ENCODE measurements around the gene SVOPL. TPM values are rescaled to one million over a fixed set of nuclear protein-coding genes. Genes with fewer than 3 reads are reported as not detected.
A peak's percentile ranks its signal among the peaks of the same experiment; 100 is the strongest.

Gene SVOPL
- total RNA-seq, 1 experiment from 2014 or later: 1.1 TPM

- no peak overlapping the region for H4K91ac ChIP-seq (ENCODE audit: insufficient read length, low read depth, low read length)
- no peak overlapping the region for H3K56ac ChIP-seq (ENCODE audit: insufficient read length, low read depth, low read length)
- H2BK15ac ChIP-seq (ENCODE audit: low read depth, low read length): no peak overlapping the region
- no peak overlapping the region for H2BK12ac ChIP-seq (ENCODE audit: insufficient read length, low read depth, low read length)
- no peak for DNase-seq
- H3K23ac ChIP-seq (ENCODE audit: insufficient read length, low read depth, low read length): no peak overlapping the region
- no peak overlapping the region for H4K8ac ChIP-seq (replicated peaks; ENCODE audit: insufficient read length, low read depth, low read length)
- Mint-ChIP-seq H3K27me3 (ENCODE audit: low read depth) (no peaks in the 10 kb centered on the region), H3K27ac (peak overlapping the region in 2 of 3 experiments; percentile 7 to 85; a peak in 2 of 7 replicates), H3K4me3 (no peak overlapping the region), H3K4me1 (no peaks in the 10 kb centered on the region), H3K9me3 (no peaks in the 10 kb centered on the region), H3K36me3 (ENCODE audit: insufficient read depth in 1 of 3, low read depth in 3 of 3) (peaks cover 60 to 92% (median 86%) of the 10 kb centered on the region in 3 experiments)
- no peaks in the 10 kb centered on the region for H3K79me2 ChIP-seq (ENCODE audit: insufficient read depth, low read length)
- no peak overlapping the region for H3T11ph ChIP-seq (ENCODE audit: low read length)
- no peak overlapping the region for H3K4ac ChIP-seq (ENCODE audit: low read depth, low read length)
- no peak overlapping the region for H3K4me2 ChIP-seq (ENCODE audit: insufficient read depth, insufficient read length, low read length)
- H3K4me1 ChIP-seq (ENCODE audit: insufficient read depth, low read length): no peaks in the 10 kb centered on the region
- no peak overlapping the region for H3K14ac ChIP-seq (ENCODE audit: insufficient read depth, low read length)
- no peaks in the 10 kb centered on the region for H3K23me2 ChIP-seq (ENCODE audit: insufficient read length, low read depth, low read length, poor library complexity, severe bottlenecking)
- H2BK120ac ChIP-seq (ENCODE audit: low read depth, low read length, poor library complexity, severe bottlenecking): no peak overlapping the region
- H2BK20ac ChIP-seq (ENCODE audit: low read depth, low read length, poor library complexity, severe bottlenecking): no peak overlapping the region
- no peak overlapping the region for H2AK5ac ChIP-seq (ENCODE audit: insufficient read length, low read length)
- H3K79me1 ChIP-seq (ENCODE audit: insufficient read depth, low read depth, low read length, poor library complexity, severe bottlenecking): peaks cover 2% of the 10 kb centered on the region
- TF ChIP-seq CTCF (conservative IDR thresholded peaks at IDR 0.05): no peak
- H2BK5ac ChIP-seq (ENCODE audit: insufficient read length, low read length): no peak overlapping the region
- no peak overlapping the region for H2AFZ ChIP-seq (ENCODE audit: low read length)
- no peak overlapping the region for H4K5ac ChIP-seq (ENCODE audit: insufficient read length, low read depth, low read length)
- H3K9ac ChIP-seq (ENCODE audit: extremely low read depth, insufficient read length, low read length): no peak overlapping the region
- H4K20me1 ChIP-seq (ENCODE audit: control insufficient read depth, insufficient read depth, insufficient read length): no peaks in the 10 kb centered on the region
- H3K18ac ChIP-seq (ENCODE audit: insufficient read length, low read depth, low read length): no peak overlapping the region
- H3K27me3 ChIP-seq (ENCODE audit: insufficient read depth, low read length): no peaks in the 10 kb centered on the region
- no peaks in the 10 kb centered on the region for H3K9me3 ChIP-seq (ENCODE audit: control insufficient read depth, low read depth, low read length)
- H3K27ac ChIP-seq (ENCODE audit: insufficient read length, low read depth, low read length): no peak overlapping the region
- no CpG with 5 or more reads among the region's 5 CpGs for WGBS (ENCODE audit: extremely low coverage, insufficient read length, low lambda C conversion rate)
Observed at GRCh38 chr7:138575897-138576428, 125.2 kb downstream of the SVOPL start.
